HG02642 (cell line): Measurements from ENCODE around the gene UNC80.
"Not testable (repeated sequence)": the region's sequence is repeated elsewhere in the genome, so short reads cannot be mapped to it uniquely, and the experiment has no call there.

Experiments used
- ATAC-seq: cut with Tn5 transposase; IDR thresholded peaks from one replicate; pipeline ENCODE4 v1.9.1; 2021; ENCODE audit warnings: mild to moderate bottlenecking; ENCODE audit not compliant: unreplicated experiment, poor library complexity

UNC80 gene

DNA sequence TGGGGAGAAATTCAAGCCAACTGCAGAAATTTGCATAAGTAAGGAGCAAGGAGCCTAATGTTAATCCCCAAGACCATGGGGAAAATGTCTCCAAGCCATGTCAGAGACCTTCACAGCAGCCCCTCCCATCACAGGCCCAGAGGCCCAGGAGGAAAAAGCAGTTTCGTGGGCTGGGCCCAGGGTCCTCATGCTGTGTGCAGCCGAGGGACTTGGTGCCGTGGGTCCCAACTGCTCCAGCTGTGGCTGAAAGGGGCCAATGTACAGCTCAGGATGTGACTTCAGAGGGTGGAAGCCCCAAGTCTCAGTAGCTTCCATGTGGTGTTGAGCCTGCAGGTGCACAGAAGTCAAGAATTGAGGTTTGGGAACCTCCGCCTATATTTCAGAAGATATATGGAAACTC lies 23.8 kb downstream of the UNC80 start:
- not testable (repeated sequence) for ATAC-seq

DNA sequence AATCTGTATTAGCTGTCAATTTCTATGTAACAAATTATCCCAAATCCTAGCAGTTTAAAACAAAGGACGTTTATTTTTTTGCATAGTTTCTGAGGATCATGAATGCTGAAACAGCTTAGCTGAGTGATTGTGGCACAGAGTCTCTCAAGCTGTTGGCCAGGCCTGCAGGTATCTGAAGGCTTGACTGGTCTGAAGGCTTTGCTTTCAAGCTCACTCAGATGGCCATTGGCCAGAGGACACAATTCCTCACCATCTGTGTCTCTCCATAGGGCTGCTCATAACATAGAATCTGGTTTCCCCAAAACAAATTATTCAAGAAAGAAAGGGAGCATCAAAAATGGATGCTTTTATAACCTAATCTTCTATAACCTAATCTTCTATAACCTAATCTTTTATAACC lies 33.7 kb downstream of the UNC80 start:
- ATAC-seq, result no peak

DNA sequence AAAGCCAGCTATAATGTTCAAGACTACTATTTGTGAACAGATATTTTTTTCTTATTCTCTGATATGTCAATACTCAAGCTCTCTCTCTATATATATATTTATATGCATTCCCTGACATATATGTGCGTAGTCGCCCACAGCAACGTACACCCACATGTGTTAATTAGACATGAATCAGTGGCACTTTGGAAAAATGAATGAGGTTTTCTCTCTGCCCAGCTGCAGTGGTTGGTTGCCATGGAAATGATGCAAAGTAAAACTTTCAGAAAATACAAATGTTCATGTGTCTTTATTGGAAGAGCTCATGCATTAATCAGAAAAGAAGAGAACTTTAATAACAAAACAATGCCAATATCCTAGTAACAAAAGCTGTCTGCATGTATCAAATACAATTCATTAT lies 34.7 kb downstream of the UNC80 start:
- ATAC-seq, result no peak

DNA sequence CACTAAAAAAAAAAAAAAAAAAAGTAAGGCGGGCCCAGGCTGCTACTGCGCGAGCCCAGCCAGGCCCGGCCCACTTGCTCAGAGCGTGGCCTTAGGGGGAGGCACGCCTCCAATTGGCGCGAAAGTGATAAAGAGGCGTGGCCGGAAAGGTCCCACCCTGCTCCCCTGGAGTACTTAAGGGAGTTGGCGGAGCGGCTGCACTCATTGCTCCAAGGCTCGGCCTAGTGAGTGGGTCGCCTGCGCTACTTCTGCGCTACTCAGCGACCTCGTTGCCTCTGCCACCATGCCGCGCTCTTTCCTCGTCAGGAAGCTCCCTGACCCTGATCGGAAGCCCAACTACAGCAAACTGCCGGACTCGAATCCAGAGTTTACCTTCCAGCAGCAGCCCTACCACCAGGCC lies 36.9 kb downstream of the UNC80 start:
- no peak for ATAC-seq

GRCh38 chr2:209809256-209809655 lies 37.6 kb downstream of the UNC80 start:
- no peak for ATAC-seq

DNA sequence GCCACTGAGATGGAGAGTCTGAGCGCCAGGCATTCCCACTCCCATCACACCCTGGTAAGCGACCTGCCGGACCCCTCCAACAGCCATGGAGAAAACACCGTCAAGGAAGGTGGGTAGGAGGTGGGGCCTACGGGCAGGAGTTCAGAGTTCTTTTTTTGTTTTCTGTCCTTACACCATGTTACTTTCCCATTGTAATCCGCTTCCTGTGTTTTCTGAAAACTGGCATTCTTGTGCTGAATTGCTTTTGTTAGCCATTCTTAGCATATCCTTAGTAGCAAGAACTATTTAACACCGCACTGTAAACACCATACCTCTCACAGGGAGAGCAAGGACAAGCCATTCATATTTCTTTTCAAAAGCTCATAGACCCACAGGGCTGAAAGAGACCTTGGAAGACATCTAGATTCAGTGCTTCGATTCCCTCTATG lies 46.2 kb downstream of the UNC80 start:
- no peak for ATAC-seq

- no peak for ATAC-seq
Measured at GRCh38 chr2:209818939-209819338, 47.3 kb downstream of the UNC80 start.

GRCh38 chr2:209821806-209822205 lies 50.2 kb downstream of the UNC80 start:
- ATAC-seq, result no peak

DNA sequence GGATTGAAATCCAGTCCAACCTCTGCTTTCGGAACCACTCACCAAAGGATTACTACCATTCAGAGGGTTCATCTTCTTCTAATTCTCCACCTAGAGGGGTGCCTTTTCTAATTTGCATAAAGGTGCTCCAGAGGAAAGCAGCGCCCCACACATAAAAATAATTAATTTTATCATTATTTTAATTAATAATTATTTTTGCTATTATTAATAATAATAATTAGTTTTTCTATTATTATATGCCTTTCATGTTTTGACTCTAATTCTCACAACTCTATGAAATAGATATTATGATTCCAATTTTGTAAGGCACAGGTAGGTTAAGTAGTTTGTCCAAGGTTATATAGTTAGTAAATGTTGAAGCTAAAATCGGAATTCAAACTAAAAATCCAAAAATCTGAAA lies 51.9 kb downstream of the UNC80 start:
- no peak for ATAC-seq

- no peak for ATAC-seq
Measured at GRCh38 chr2:209824391-209824790, 52.8 kb downstream of the UNC80 start.

DNA sequence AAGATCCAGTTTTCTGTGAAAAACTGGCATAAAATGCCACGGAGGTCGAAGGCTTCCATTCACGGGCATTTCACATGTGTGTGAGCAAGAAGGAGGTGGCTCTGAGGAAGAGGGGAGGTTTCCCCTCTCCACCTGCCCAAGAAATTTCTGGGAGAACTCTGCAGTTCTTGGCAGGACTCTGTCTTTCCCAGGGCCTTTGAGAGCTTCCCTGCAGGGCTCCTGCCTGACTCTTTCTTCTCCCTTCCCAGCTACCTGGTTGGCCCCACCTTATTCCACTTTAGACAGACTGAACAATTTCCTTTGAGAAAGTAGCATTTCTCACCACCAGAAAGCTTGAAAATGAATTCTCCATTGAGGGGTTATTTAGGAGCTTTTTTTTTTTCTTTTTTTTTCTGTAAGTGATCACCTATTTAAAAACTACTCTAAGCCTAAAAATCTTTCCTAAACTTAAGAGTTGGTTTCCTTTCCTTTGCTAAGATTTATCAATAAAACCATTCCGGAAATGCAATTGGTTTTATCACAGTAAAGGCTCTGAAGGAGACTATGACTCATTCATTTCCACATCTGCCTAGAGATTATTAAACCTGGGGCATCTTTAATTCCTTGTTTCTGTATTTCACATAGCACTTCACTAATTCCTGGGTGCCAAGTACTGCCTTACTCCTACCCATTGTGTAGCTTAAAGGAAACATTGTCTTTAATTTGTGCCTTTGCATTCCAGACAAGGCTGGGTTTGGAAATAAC lies 59.3 kb downstream of the UNC80 start:
- no peak for ATAC-seq

- ATAC-seq, result no peak
Measured at GRCh38 chr2:209834767-209835166, 63.1 kb downstream of the UNC80 start.

DNA sequence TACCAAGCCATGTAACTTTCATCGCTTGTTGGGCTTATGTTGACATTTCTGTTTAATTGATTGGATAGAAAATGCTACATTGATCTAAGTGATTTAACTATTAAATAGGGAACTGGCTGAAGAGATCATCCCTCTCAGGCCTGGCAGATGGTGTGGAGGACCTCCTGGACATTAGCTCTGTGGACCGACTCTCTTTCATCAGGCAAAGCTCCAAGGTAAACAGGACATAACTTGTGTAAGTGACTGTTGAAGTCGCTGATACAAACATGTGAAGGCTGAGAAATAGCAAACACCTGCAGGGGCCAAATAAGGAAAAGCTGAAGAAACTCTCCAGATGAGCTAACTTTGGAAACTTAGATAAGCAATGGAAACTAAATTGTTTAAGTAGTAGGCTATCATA lies 68.8 kb downstream of the UNC80 start:
- no peak for ATAC-seq

DNA sequence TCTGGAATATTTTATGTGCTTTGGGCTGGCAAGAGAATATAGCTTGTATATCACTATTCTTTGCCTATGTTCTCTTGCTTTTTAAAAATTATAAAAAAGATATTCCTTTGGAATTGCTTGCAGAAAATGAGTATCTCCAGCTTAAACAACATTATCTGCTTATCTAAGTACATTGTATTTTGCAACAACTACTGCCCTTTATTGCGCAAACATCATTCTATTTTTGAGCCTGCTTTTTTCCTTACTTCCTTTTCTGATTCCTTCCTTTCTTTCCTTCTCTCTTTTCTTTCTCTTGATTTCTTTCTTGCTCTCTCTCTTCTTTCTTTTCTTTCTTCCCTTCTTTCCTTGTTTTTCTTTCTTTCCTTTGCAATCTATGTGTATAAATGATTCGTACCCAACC lies 74.0 kb downstream of the UNC80 start:
- ATAC-seq, result no peak

GRCh38 chr2:209864716-209865295 lies 93.2 kb downstream of the UNC80 start:
- ATAC-seq, result no peak

- no peak for ATAC-seq
Measured at GRCh38 chr2:209868271-209868994, 96.8 kb downstream of the UNC80 start.

DNA sequence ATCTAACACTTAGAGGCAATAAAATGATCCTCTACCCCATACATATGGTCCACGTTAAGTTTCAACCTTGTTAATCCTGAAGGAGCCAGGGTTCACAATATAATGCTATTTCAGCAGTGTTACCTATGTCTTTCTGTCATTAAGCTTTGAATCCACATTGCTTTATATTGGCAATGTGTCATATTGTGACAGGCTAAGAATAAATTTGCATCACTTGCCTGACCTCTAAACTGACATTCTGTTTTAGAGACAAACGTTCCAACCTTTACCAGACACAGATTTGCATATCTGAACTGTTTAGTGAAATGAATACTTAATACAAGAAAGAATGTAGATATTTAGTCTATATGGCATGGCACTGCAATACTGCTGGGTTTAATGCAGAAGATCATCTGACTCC lies 98.4 kb downstream of the UNC80 start:
- ATAC-seq, result no peak

DNA sequence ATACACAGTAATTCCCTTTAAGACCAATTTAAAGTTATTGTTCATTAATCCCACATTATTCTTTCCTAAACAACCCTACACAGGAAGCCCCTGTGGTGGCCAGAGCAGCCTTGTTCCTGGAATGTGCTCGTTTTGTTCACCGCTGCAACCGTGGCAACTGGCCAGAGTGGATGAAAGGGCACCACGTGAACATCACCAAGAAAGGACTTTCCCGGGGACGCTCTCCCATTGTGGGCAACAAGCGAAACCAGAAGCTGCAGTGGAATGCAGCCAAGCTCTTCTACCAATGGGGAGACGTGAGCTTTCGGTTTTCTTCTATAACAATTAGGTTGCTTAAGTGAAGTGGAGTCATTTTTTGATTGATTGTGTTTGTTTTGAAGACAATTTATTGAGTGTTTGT lies 101.0 kb downstream of the UNC80 start:
- no peak for ATAC-seq

DNA sequence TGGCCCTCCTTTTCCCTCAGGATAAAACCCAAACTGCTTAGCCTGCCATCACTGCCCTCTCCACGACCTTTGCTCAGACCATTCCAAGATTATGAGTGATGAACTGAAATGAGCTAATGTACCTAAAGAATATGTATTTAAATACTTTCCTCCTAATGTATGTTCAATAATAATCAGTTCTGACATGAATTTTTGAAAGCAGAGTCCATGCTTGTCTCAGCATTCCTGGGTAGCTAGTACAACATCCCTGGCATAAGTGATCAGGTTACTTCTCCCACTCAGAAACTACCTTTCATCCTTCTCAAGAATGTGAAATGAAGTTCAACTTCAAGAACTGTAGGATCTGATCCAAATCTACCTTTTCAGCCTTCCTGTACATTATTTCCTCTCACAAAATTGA lies 103.6 kb downstream of the UNC80 start:
- no peak for ATAC-seq

DNA sequence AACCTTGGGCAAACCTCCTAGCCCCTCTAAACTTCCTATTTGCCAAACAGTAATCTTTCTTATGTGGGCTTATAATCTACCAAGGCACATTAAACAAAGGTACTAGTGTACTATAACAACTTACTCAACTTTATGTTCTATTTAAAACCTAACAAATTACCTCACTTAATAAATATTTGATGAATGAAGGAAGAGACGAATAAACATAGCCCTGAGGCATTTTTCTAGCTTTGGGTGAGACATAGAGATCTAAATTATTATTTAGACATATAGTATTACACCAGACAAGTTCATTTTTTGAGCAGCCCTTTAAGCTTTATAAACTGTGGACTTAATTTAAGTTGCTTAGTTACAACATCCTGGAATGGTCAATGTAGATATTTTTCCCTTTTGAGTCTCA lies 104.6 kb downstream of the UNC80 start:
- ATAC-seq, result no peak

DNA sequence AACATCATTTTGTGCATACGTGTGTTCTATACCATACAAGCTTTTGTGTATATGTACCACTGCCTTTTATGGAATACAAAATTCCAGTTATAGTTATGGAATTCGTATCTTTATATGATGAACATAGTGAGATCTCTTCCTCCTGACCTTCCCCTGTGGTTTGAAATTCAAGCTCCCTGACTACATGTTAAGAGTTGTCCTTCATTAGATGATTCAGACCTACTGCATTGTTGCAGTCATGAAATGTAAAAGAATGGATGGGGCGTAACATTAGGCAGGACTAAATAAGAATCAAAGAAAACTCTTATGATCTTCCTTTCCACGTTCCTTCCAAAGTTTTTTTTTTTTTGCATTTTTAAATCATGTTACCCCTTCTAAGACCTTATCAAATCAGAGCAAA lies 107.1 kb downstream of the UNC80 start:
- no peak for ATAC-seq

- ATAC-seq, result no peak
Measured at GRCh38 chr2:209900638-209901037, 129.0 kb downstream of the UNC80 start.
